Lower lobe of right lung (tissue), 2 donors: ENCODE measurements around the gene BRSK1. TPM values are rescaled to one million over a fixed set of nuclear protein-coding genes. Genes with fewer than 3 reads are reported as not detected.
A peak's percentile ranks its signal among the peaks of the same experiment; 100 is the strongest.

ENCODE experiments used
- ATAC-seq, 2 donors: fragments of 200-7000 bp; cut with Tn5 transposase; one replicate each; pipeline ENCODE4 v1.9.1; 2020 to 2022; ENCODE audit warnings: mild to moderate bottlenecking in 2 of 2, moderate library complexity in 2 of 2
- DNase-seq: peaks from one replicate; pipeline ENCODE4 v3.0.0-alpha.2; 2020
- H3K27ac ChIP-seq: fragments of 200-600 bp; one replicate; pipeline ENCODE4 v1.8.0; 2022
- H3K27me3 ChIP-seq: fragments of 200-600 bp; one replicate; pipeline ENCODE4 v1.8.0; 2022; ENCODE audit warnings: low read depth
- H3K36me3 ChIP-seq: fragments of 200-600 bp; one replicate; pipeline ENCODE4 v1.8.0; 2022; ENCODE audit warnings: mild to moderate bottlenecking
- H3K4me1 ChIP-seq: fragments of 200-600 bp; one replicate; pipeline ENCODE4 v1.8.0; 2022
- H3K4me3 ChIP-seq: fragments of 200-600 bp; one replicate; pipeline ENCODE4 v1.8.0; 2022; ENCODE audit warnings: mild to moderate bottlenecking
- H3K9me3 ChIP-seq: fragments of 200-600 bp; one replicate; pipeline ENCODE4 v1.8.0; 2022
- intact Hi-C: fragments of 100-400 bp; cut with DNase I; formaldehyde crosslinking; loops from one replicate; pipeline ENCODE4 v1.11.0; 2022
- total RNA-seq: library from RNA; stranded (reverse); fragmentation: NEBNext Ultra II Directional; extraction: Animal tissue kit (Norgen Biotek cat#: 25700); gene quantifications from one replicate; pipeline ENCODE4 v1.2.1, GENCODE V29; 2021
- TF ChIP-seq, protein P1 (sequence below): fragments of 200-600 bp; IDR thresholded peaks from one replicate; pipeline ENCODE4 v1.8.0; 2022; ENCODE audit warnings: antibody characterized with exemption, mild to moderate bottlenecking
- donor health status: DM: no; HTN: yes; CAD: no; lungs with severe emphysema.

Gene BRSK1
- total RNA-seq, 1 donor from 2014 or later: 1.0 TPM

DNA sequence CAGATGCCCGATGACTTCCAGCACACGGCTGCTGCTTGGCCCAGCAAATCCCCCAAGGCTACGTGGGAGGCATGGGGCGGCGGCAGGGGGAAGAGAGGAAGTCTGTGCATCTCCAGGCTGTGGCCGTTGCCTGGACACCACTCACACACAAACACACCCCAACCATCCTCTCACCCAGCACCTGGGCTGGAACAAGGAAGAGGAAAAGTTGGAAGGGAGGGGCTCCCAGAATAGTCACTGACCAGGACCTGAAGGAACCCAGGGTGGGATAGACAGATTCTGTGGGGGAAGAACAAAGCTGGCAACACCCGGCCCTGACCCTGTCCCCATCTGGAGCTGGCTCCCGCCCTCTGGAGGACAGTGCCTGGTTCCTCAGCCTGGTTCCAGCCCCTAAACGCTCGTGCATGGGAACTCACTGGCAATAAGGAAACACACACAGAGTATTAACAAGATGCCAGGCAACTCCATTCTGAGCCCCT lies 36.1 kb upstream of the BRSK1 start:
- Histone ChIP-seq H3K4me3 (no peak overlapping the region), H3K36me3 (peaks cover 45% of the 10 kb centered on the region), H3K27me3 (no peaks in the 10 kb centered on the region), H3K4me1 (peaks cover 50% of the 10 kb centered on the region), H3K9me3 (no peaks in the 10 kb centered on the region), H3K27ac (no peak overlapping the region)
- peak; percentile 86 for DNase-seq
- TF ChIP-seq, protein P1, sequence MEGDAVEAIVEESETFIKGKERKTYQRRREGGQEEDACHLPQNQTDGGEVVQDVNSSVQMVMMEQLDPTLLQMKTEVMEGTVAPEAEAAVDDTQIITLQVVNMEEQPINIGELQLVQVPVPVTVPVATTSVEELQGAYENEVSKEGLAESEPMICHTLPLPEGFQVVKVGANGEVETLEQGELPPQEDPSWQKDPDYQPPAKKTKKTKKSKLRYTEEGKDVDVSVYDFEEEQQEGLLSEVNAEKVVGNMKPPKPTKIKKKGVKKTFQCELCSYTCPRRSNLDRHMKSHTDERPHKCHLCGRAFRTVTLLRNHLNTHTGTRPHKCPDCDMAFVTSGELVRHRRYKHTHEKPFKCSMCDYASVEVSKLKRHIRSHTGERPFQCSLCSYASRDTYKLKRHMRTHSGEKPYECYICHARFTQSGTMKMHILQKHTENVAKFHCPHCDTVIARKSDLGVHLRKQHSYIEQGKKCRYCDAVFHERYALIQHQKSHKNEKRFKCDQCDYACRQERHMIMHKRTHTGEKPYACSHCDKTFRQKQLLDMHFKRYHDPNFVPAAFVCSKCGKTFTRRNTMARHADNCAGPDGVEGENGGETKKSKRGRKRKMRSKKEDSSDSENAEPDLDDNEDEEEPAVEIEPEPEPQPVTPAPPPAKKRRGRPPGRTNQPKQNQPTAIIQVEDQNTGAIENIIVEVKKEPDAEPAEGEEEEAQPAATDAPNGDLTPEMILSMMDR: no peak
- intact Hi-C loops: no loop called here
- ATAC-seq: peak; percentile 78 to 84

DNA sequence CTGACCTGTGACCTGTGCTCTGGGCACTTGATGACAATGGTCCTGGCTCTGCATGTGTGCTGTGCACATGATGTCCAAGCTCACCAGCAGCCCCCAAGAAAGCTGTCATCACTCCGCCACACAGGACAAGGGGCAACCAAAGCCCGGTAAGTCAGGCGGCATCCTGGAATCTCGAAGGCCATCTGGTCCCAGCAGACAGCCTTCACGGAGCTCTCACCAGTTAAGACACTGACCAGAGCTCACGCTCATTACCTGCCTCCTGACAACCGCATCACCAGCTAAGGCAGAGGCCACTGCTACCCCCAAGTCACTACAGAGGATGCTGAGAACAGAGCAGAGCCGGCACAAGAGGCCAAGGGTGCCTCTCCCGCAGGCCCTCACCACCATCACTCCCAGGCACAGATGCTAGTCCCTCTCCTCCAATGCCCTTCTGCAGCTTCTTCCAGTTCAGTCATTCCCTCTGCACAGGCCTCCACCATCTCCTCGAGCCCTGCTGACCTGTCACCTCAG lies 35.6 kb upstream of the BRSK1 start:
- TF ChIP-seq, protein P1: no peak
- intact Hi-C loops: no loop called here
- Histone ChIP-seq H3K9me3 (no peaks in the 10 kb centered on the region), H3K27me3 (no peaks in the 10 kb centered on the region), H3K4me1 (peaks cover 56% of the 10 kb centered on the region), H3K27ac (no peak overlapping the region), H3K4me3 (no peak overlapping the region), H3K36me3 (peaks cover 39% of the 10 kb centered on the region)
- ATAC-seq (no peak), DNase-seq (no peak)

- no peaks in the 10 kb centered on the region for H3K27me3 ChIP-seq
- DNase-seq (no peak), ATAC-seq (no peak)
- no peak overlapping the region for H3K4me3 ChIP-seq
- no peaks in the 10 kb centered on the region for H3K9me3 ChIP-seq
- H3K36me3 ChIP-seq: peaks cover 34% of the 10 kb centered on the region
- H3K4me1 ChIP-seq: peaks cover 61% of the 10 kb centered on the region
- intact Hi-C loops: no loop called here
- H3K27ac ChIP-seq: no peak overlapping the region
- TF ChIP-seq, protein P1: no peak
Measured at GRCh38 chr19:55248704-55249103, 35.1 kb upstream of the BRSK1 start.

- no peak for DNase-seq
- H3K9me3 ChIP-seq: no peaks in the 10 kb centered on the region
- no peak for ATAC-seq
- H3K27me3 ChIP-seq: no peaks in the 10 kb centered on the region
- intact Hi-C loops: no loop called here
- H3K4me3 ChIP-seq: no peak overlapping the region
- H3K36me3 ChIP-seq: peaks cover 23% of the 10 kb centered on the region
- no peak overlapping the region for H3K27ac ChIP-seq
- TF ChIP-seq, protein P1: no peak
- peaks cover 70% of the 10 kb centered on the region for H3K4me1 ChIP-seq
Measured at GRCh38 chr19:55249841-55250240, 34.0 kb upstream of the BRSK1 start.

DNA sequence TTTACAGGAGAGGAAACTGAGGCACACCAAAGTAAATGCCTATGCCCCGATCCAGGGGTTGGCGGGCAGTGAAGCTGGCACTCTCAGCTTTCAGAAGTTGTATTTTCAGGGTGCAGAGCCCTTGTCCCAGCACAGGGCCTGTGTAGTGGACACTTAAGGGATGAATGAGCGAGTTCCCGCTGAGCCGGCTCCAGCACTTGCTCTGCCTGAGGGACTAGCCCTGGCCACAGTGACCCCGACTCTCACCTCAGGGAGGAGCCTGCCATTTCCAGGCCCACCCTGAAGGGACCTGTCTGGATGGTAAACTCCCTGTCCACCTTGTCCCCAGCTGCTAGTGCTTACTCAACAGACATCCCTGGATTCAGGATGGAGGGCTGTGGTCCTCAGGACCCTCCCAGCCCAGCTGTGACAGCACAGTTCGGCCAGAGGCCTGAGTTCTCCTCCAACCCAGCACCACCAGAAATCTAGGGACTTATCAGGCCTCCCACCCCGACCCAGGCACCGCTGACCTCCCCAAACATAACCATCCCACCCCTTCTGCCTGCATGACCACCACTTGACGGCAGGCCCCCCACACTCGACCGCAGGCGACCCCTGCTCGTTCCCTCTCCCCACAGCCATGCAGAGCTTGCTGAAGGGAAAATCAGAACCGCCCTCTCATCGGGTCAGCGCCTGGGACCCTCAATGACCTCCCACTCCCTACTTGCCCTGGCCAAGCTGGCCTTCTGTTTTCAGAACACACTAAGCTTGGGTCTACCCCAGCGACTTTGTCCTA lies 33.3 kb upstream of the BRSK1 start:
- intact Hi-C loops: no loop called here
- ATAC-seq: no peak
- TF ChIP-seq, protein P1: no peak
- H3K4me3 ChIP-seq: no peak overlapping the region
- peaks cover 17% of the 10 kb centered on the region for H3K36me3 ChIP-seq
- H3K27ac ChIP-seq: no peak overlapping the region
- no peaks in the 10 kb centered on the region for H3K9me3 ChIP-seq
- no peaks in the 10 kb centered on the region for H3K27me3 ChIP-seq
- H3K4me1 ChIP-seq: peaks cover 77% of the 10 kb centered on the region
- no peak for DNase-seq
